WTC11 (cell line): Measurements from ENCODE around the gene ARMC7. TPM values are rescaled to one million over a fixed set of nuclear protein-coding genes. Genes with fewer than 3 reads are reported as not detected.

Experiments
- ATAC-seq: fragments of 200-7000 bp; cut with Tn5 transposase; 2 replicates; pipeline ENCODE4 v1.10.0; 2021; ENCODE audit warnings: mild to moderate bottlenecking, moderate library complexity
- CTCF ChIA-PET: fragments of 300-600 bp; sonication (Branson Sonifier 250); formaldehyde crosslinking; loops from one replicate; lab custom pipeline; 2021; ENCODE audit warnings: antibody characterized with exemption; lab: Charles Lee
- POLR2A ChIA-PET: fragments of 350-600 bp; sonication (Branson Sonifier 250); formaldehyde crosslinking; loops from one replicate; lab custom pipeline; 2021; ENCODE audit warnings: antibody characterized with exemption; lab: Charles Lee
- DNase-seq: peaks from one replicate; pipeline ENCODE4 v3.0.0; 2021; ENCODE audit warnings: low spot score
- H3K27ac Mint-ChIP-seq: 2 replicates; pipeline ENCODE4 v1.8.0; 2021; ENCODE audit warnings: mixed read lengths
- H3K27me3 Mint-ChIP-seq: 2 replicates; pipeline ENCODE4 v1.8.0; 2021; ENCODE audit warnings: low read depth, mild to moderate bottlenecking, moderate library complexity, mixed read lengths
- H3K36me3 Mint-ChIP-seq: 2 replicates; pipeline ENCODE4 v1.8.0; 2021; ENCODE audit warnings: mixed read lengths
- H3K4me1 Mint-ChIP-seq: 2 replicates; pipeline ENCODE4 v1.8.0; 2022; ENCODE audit warnings: mixed read lengths
- H3K4me3 Mint-ChIP-seq: 2 replicates; pipeline ENCODE4 v1.8.0; 2021; ENCODE audit warnings: mild to moderate bottlenecking, moderate library complexity, mixed read lengths
- H3K9me3 Mint-ChIP-seq: 2 replicates; pipeline ENCODE4 v1.8.0; 2021; ENCODE audit warnings: mixed read lengths
- ATF3 ChIP-seq: sonication (generic); formaldehyde crosslinking; conservative IDR thresholded peaks from 2 replicates; pipeline ENCODE4 v1.8.1; 2022; ENCODE audit warnings: mild to moderate bottlenecking, missing genetic modification reagents
- ELF4 ChIP-seq: sonication (generic); formaldehyde crosslinking; IDR thresholded peaks from 2 replicates; pipeline ENCODE4 v1.8.1; 2022; ENCODE audit warnings: low read depth, mild to moderate bottlenecking, moderate library complexity, missing genetic modification reagents
- FOXK1 ChIP-seq: sonication (generic); formaldehyde crosslinking; IDR thresholded peaks from 2 replicates; pipeline ENCODE4 v1.8.0; 2022; ENCODE audit warnings: mild to moderate bottlenecking, moderate library complexity, missing genetic modification reagents
- HMGA2 ChIP-seq: fragments of 250-450 bp; sonication (Bioruptor Pico); IDR thresholded peaks from 2 replicates; pipeline ENCODE4 v1.4.0; 2021; ENCODE audit warnings: mild to moderate bottlenecking, moderate library complexity
- IRF2 ChIP-seq: sonication (generic); formaldehyde crosslinking; IDR thresholded peaks from 2 replicates; pipeline ENCODE4 v1.8.0; 2022; ENCODE audit warnings: low read depth, missing genetic modification reagents, borderline replicate concordance
- NFYB ChIP-seq: sonication (generic); formaldehyde crosslinking; conservative IDR thresholded peaks from 2 replicates; pipeline ENCODE4 v1.8.0; 2022; ENCODE audit warnings: low read depth, missing genetic modification reagents
- PREB ChIP-seq: sonication (generic); formaldehyde crosslinking; IDR thresholded peaks from 2 replicates; pipeline ENCODE4 v1.8.1; 2022; ENCODE audit warnings: mild to moderate bottlenecking, missing genetic modification reagents, moderate library complexity, borderline replicate concordance
- PRRX2 ChIP-seq: fragments of 250-450 bp; sonication (Bioruptor Pico); IDR thresholded peaks from 2 replicates; pipeline ENCODE4 v1.8.0; 2021; ENCODE audit warnings: mild to moderate bottlenecking
- SP1 ChIP-seq: sonication (generic); formaldehyde crosslinking; conservative IDR thresholded peaks from 2 replicates; pipeline ENCODE4 v1.8.1; 2022; ENCODE audit warnings: missing genetic modification reagents
- TEAD1 ChIP-seq: sonication (generic); formaldehyde crosslinking; IDR thresholded peaks from 2 replicates; pipeline ENCODE4 v1.8.0; 2022; ENCODE audit warnings: mild to moderate bottlenecking, missing genetic modification reagents
- ZNF138 ChIP-seq: sonication (generic); formaldehyde crosslinking; conservative IDR thresholded peaks from 2 replicates; pipeline ENCODE4 v1.8.1; 2022; ENCODE audit warnings: mild to moderate bottlenecking, moderate library complexity, missing genetic modification reagents
- ZNF317 ChIP-seq: sonication (generic); formaldehyde crosslinking; IDR thresholded peaks from 2 replicates; pipeline ENCODE4 v1.8.1; 2023; ENCODE audit warnings: low read depth, mild to moderate bottlenecking, moderate library complexity, missing genetic modification reagents, borderline replicate concordance
- ZNF423 ChIP-seq: fragments of 250-450 bp; sonication (Bioruptor Pico); IDR thresholded peaks from 2 replicates; pipeline ENCODE4 v2.1.2; 2022; ENCODE audit warnings: mild to moderate bottlenecking, moderate library complexity
- total RNA-seq: library from RNA; stranded (reverse); gene quantifications from 3 replicates; pipeline ENCODE4 v1.2.3, GENCODE V29; 2021
- TF ChIP-seq, protein P1 (sequence below): sonication (generic); formaldehyde crosslinking; IDR thresholded peaks from 2 replicates; pipeline ENCODE4 v1.8.1; 2022; ENCODE audit warnings: low read depth, mild to moderate bottlenecking, moderate library complexity, missing genetic modification reagents, borderline replicate concordance
- TF ChIP-seq, protein P2 (sequence below): fragments of 200-600 bp; IDR thresholded peaks from 2 replicates; pipeline ENCODE4 v1.8.0; 2022; ENCODE audit warnings: antibody characterized with exemption
- TF ChIP-seq, protein P3 (sequence below): fragments of 250-450 bp; sonication (Bioruptor Pico); conservative IDR thresholded peaks from 2 replicates; pipeline ENCODE4 v1.9.0; 2021; ENCODE audit warnings: mild to moderate bottlenecking
- TF ChIP-seq, protein P4 (sequence below): fragments of 250-450 bp; sonication (Bioruptor Pico); IDR thresholded peaks from 2 replicates; pipeline ENCODE4 v2.1.2; 2022; ENCODE audit warnings: mild to moderate bottlenecking, moderate library complexity

ARMC7 gene
- total RNA-seq, 1 experiment from 2014 or later = 13.2 TPM

- POLR2A ChIA-PET = interaction anchor here (0.5 to 1.6 kb wide), 13 partner anchors 8 to 743 kb away, joined by 3 to 8 read pairs (median 4); partner anchors contain the start of genes JPT1, MRPL58, NT5C and NUP85
These were observed 4.2 kb downstream of the ARMC7 start for GRCh38 chr17:75113798-75114551.

GRCh38 chr17:75114552-75115314 is 5.0 kb downstream of the ARMC7 start:
- H3K4me1 Mint-ChIP-seq = peaks cover 15% of the 10 kb centered on the region
- no peak for TF ChIP-seq ZNF423 (CRISPR knock-in tag)
- TF ChIP-seq TEAD1 = no peak
- no peak for TF ChIP-seq ELF4
- TF ChIP-seq, protein P1, sequence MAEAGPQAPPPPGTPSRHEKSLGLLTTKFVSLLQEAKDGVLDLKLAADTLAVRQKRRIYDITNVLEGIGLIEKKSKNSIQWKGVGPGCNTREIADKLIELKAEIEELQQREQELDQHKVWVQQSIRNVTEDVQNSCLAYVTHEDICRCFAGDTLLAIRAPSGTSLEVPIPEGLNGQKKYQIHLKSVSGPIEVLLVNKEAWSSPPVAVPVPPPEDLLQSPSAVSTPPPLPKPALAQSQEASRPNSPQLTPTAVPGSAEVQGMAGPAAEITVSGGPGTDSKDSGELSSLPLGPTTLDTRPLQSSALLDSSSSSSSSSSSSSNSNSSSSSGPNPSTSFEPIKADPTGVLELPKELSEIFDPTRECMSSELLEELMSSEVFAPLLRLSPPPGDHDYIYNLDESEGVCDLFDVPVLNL = no peak
- peaks cover 15% of the 10 kb centered on the region for H3K36me3 Mint-ChIP-seq
- H3K27ac Mint-ChIP-seq = peak overlapping the region; percentile 88
- no peaks in the 10 kb centered on the region for H3K9me3 Mint-ChIP-seq
- no peaks in the 10 kb centered on the region for H3K27me3 Mint-ChIP-seq
- no peak overlapping the region for H3K4me3 Mint-ChIP-seq
- DNase-seq (no peak), ATAC-seq (no peak)
- POLR2A ChIA-PET = interaction anchor here (0.6 to 1.6 kb wide), 9 partner anchors 11 to 742 kb away, joined by 3 to 8 read pairs (median 4); partner anchors contain the start of genes JPT1, MRPL58, NT5C and NUP85
- CTCF ChIA-PET = interaction anchor here (0.6 to 4.1 kb wide), 68 partner anchors 9 to 768 kb away, joined by 3 to 84 read pairs (median 7); partner anchors contain the start of genes ATP5PD, CDR2L, FDXR and GGA3

More at GRCh38 chr17:75113798-75114551, 4.2 kb downstream of the ARMC7 start:
- CTCF ChIA-PET = interaction anchor here (0.6 to 4.1 kb wide), 75 partner anchors 9 to 769 kb away, joined by 3 to 84 read pairs (median 6); partner anchors contain the start of genes ATP5PD, CDR2L, FDXR and GGA3
- H3K36me3 Mint-ChIP-seq = peaks cover 15% of the 10 kb centered on the region
- ATAC-seq (peak; percentile 51), DNase-seq (peak; percentile 93)
- H3K4me3 Mint-ChIP-seq = no peak overlapping the region
- TF ChIP-seq, protein P2, sequence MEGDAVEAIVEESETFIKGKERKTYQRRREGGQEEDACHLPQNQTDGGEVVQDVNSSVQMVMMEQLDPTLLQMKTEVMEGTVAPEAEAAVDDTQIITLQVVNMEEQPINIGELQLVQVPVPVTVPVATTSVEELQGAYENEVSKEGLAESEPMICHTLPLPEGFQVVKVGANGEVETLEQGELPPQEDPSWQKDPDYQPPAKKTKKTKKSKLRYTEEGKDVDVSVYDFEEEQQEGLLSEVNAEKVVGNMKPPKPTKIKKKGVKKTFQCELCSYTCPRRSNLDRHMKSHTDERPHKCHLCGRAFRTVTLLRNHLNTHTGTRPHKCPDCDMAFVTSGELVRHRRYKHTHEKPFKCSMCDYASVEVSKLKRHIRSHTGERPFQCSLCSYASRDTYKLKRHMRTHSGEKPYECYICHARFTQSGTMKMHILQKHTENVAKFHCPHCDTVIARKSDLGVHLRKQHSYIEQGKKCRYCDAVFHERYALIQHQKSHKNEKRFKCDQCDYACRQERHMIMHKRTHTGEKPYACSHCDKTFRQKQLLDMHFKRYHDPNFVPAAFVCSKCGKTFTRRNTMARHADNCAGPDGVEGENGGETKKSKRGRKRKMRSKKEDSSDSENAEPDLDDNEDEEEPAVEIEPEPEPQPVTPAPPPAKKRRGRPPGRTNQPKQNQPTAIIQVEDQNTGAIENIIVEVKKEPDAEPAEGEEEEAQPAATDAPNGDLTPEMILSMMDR = peak; percentile 98
- TF ChIP-seq ZNF317 = no peak
- H3K27me3 Mint-ChIP-seq = no peaks in the 10 kb centered on the region
- H3K4me1 Mint-ChIP-seq = peaks cover 15% of the 10 kb centered on the region
- H3K27ac Mint-ChIP-seq = peak overlapping the region; percentile 88
- no peaks in the 10 kb centered on the region for H3K9me3 Mint-ChIP-seq

DNA sequence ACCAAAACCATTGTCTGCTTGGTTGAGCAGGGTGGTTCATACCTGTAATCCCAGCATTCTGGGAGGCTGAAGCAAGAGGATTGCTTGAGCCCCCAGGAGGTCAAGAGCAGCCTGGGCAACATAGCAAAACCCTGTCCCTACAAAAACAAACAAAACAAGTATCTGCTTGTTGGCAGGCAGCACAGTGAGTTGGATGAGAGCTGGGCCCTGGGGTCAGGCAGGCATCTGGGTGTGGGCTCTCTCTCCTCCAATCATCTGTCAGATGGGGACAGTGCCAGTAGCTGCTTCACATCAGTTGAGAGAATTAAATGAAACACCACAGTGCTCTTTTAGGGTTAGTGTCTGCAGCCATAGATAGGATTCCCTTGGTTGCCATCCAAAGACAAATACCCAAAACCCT is 5.8 kb downstream of the ARMC7 start:
- Mint-ChIP-seq H3K27ac (no peak overlapping the region), H3K4me3 (no peak overlapping the region), H3K27me3 (no peaks in the 10 kb centered on the region), H3K4me1 (peaks cover 11% of the 10 kb centered on the region), H3K9me3 (no peaks in the 10 kb centered on the region), H3K36me3 (peaks cover 15% of the 10 kb centered on the region)
- ATAC-seq = no peak
- ChIA-PET CTCF (interaction anchor here (0.6 to 4.1 kb wide), 7 partner anchors 11 to 155 kb away, joined by 4 to 84 read pairs (median 18); partner anchors contain the start of genes MIF4GD and NT5C), POLR2A (no interaction called here)
- no peak for TF ChIP-seq FOXK1 (CRISPR knock-in tag)
- DNase-seq = no peak

GRCh38 chr17:75116737-75117136 is 7.0 kb downstream of the ARMC7 start:
- TF ChIP-seq IRF2 (CRISPR knock-in tag) (no peak), PREB (CRISPR knock-in tag) (no peak), ZNF138 (CRISPR knock-in tag) (no peak), NFYB (no peak), ATF3 (no peak), SP1 (CRISPR knock-in tag) (no peak), PRRX2 (CRISPR knock-in tag) (no peak), HMGA2 (no peak)
- TF ChIP-seq, protein P3, sequence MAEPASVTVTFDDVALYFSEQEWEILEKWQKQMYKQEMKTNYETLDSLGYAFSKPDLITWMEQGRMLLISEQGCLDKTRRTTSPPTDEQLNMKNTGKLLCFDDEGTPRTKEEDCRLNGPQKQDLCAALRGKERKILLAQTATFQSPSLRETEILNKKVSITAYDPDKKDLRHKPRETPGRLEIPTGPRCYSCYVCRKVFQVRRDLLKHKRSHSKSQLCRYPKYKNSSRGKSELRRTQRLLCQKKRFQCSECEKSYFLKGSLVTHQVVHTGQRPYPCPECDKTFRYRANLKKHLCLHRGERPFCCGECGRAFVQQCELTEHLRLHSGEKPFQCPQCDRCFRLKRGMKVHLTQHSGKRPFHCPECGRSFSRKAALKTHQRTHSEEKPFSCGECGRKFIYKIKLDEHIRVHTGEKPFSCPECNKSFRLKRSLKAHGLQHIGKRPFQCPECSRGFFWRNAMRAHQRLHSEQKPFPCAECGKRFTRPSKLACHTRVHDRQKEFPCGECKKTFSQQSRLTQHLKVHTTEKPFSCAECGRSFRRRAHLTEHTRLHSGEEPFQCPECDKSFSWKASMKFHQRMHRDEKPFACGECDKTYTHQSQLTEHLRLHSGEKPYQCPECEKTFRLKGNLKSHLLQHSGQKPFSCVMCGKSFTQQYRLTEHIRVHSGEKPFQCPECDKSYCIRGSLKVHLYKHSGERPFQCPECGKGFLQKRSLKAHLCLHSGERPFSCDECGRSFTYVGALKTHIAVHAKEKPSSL (CRISPR knock-in tag) = no peak
- TF ChIP-seq, protein P4, sequence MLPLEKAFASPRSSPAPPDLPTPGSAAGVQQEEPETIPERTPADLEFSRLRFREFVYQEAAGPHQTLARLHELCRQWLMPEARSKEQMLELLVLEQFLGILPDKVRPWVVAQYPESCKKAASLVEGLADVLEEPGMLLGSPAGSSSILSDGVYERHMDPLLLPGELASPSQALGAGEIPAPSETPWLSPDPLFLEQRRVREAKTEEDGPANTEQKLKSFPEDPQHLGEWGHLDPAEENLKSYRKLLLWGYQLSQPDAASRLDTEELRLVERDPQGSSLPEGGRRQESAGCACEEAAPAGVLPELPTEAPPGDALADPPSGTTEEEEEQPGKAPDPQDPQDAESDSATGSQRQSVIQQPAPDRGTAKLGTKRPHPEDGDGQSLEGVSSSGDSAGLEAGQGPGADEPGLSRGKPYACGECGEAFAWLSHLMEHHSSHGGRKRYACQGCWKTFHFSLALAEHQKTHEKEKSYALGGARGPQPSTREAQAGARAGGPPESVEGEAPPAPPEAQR = no peak
- TF ChIP-seq, all 79 proteins: peak for 0
- Mint-ChIP-seq H3K4me1 (peaks cover 10% of the 10 kb centered on the region), H3K36me3 (peaks cover 17% of the 10 kb centered on the region), H3K27me3 (no peaks in the 10 kb centered on the region), H3K9me3 (no peaks in the 10 kb centered on the region), H3K27ac (no peak overlapping the region), H3K4me3 (no peak overlapping the region)
- ATAC-seq (no peak), DNase-seq (no peak)
- ChIA-PET CTCF (interaction anchor here (1.9 kb wide), 1 partner anchor 11 kb away, joined by 7 read pairs; no protein-coding TSS in a partner anchor), POLR2A (no interaction called here)
